HepG2 (cell line): ENCODE measurements around the gene NABP1. TPM values are rescaled to one million over a fixed set of nuclear protein-coding genes. Genes with fewer than 3 reads are reported as not detected.

ENCODE experiments used
- ATF1 ChIP-seq: IDR thresholded peaks from 2 replicates; pipeline ENCODE4 v1.6.1; 2016; ENCODE audit warnings: mild to moderate bottlenecking, control low read depth
- FOXA1 ChIP-seq, 2 experiments: fragments of 450-650 bp in 1 of 2; sonication (generic) in 1 of 2; formaldehyde crosslinking in 1 of 2; IDR thresholded peaks; 2 replicates each; pipeline versions ENCODE4 v1.4.0 to v1.6.1; 2016 to 2020; ENCODE audit warnings: missing genetic modification reagents in 1 of 2
- MAFF ChIP-seq: IDR thresholded peaks from 2 replicates; pipeline ENCODE4 v1.6.1; 2011; ENCODE audit warnings: low read depth, low read length, improper control_type of control experiment
- TEAD2 ChIP-seq: sonication (generic); formaldehyde crosslinking; IDR thresholded peaks from 2 replicates; pipeline ENCODE4 v1.9.0; 2021; ENCODE audit warnings: missing genetic modification reagents
- ZNF720 ChIP-seq: sonication (generic); formaldehyde crosslinking; IDR thresholded peaks from 2 replicates; pipeline ENCODE4 v1.4.0; 2020; ENCODE audit warnings: missing genetic modification reagents
- polyA plus RNA-seq, 8 experiments: library from polyadenylated mRNA; depleted of rRNA in 3 of 8; stranded (reverse) in 7 of 8; unstranded in 1 of 8; fragments of >200 nt; fragmentation: Illumina TruSeq in 4 of 8; extraction: Trizol in 4 of 8; gene quantifications; 2 replicates each; pipeline versions ENCODE4 v1.2.1 to v1.2.3, GENCODE V29; 2011 to 2016; ENCODE audit warnings: low read depth in 4 of 8, missing spikeins in 1 of 8, mixed read lengths in 1 of 8; ENCODE audit not compliant: insufficient read depth in 1 of 8
- total RNA-seq, 5 experiments: library from RNA; depleted of rRNA; stranded (reverse); fragments of >200 nt; fragmentation: Illumina TruSeq; extraction: Trizol; gene quantifications; 2 replicates each; pipeline ENCODE4 v1.2.3, GENCODE V29; 2016; ENCODE audit warnings: low read depth in 1 of 5
- TF ChIP-seq, protein P1 (sequence below): fragments of 450-650 bp; IDR thresholded peaks from 2 replicates; pipeline ENCODE4 v1.6.1; 2017; ENCODE audit warnings: mild to moderate bottlenecking
- TF ChIP-seq, protein P2 (sequence below): sonication (generic); formaldehyde crosslinking; IDR thresholded peaks from 2 replicates; pipeline ENCODE4 v1.9.0; 2022; ENCODE audit warnings: missing genetic modification reagents, mild to moderate bottlenecking, borderline replicate concordance
- TF ChIP-seq, protein P3 (sequence below): IDR thresholded peaks from 2 replicates; pipeline ENCODE4 v1.6.1; 2016; ENCODE audit warnings: mild to moderate bottlenecking, missing biosample characterization, missing genetic modification reagents
- TF ChIP-seq, protein P4 (sequence below): IDR thresholded peaks from 2 replicates; pipeline ENCODE4 v1.6.1; 2016; ENCODE audit warnings: low read depth, missing genetic modification reagents, missing compliant biosample characterization

The NABP1 gene
- total and polyA plus RNA-seq, 2 of the 13 experiments (the other 11 are each of a cell fraction or from before 2014, with no cell fraction given) = 14.9 to 19.8 TPM

DNA sequence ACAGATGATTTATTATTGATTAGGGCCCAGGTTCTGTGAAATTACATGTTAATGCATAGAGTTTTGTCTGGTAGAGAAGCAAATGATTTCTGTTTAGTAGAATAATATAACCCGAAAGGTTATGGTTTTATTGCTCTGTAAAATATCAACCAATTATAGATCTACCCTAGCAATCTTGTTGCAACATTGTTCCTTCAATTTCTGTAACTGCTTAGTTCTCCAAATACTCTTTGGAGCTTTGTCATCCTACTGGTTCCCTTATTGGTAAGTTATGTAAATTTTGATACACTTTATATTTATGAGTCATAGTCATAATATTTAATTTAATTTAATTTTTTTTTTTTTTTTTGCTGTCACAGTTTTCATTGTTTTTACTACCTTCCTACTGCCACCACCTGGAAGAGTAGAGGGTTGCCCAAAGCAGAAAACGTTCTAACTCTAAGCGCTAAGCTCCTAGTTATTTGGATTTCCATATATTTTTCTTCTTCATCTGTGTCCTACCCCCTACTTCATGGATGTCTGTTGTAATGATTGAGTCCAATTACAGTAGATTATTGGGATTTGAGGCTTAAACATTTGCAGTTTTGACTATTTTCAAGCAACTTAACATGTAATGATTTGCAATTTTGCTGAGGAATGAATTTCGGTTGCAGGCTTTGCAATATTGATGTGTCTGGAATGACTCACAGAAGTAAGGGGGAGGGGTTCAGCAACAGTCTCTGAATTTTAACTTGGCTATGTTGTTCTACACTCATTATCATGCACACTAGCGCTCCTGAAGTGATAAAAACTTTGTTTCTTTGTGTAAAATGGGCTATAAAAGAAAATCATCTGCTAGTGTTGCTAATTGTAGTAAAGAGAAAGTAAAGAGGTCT, 51.1 kb downstream of the NABP1 start (continued):
- TF ChIP-seq, protein P1, sequence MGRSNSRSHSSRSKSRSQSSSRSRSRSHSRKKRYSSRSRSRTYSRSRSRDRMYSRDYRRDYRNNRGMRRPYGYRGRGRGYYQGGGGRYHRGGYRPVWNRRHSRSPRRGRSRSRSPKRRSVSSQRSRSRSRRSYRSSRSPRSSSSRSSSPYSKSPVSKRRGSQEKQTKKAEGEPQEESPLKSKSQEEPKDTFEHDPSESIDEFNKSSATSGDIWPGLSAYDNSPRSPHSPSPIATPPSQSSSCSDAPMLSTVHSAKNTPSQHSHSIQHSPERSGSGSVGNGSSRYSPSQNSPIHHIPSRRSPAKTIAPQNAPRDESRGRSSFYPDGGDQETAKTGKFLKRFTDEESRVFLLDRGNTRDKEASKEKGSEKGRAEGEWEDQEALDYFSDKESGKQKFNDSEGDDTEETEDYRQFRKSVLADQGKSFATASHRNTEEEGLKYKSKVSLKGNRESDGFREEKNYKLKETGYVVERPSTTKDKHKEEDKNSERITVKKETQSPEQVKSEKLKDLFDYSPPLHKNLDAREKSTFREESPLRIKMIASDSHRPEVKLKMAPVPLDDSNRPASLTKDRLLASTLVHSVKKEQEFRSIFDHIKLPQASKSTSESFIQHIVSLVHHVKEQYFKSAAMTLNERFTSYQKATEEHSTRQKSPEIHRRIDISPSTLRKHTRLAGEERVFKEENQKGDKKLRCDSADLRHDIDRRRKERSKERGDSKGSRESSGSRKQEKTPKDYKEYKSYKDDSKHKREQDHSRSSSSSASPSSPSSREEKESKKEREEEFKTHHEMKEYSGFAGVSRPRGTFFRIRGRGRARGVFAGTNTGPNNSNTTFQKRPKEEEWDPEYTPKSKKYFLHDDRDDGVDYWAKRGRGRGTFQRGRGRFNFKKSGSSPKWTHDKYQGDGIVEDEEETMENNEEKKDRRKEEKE = no peak
- TF ChIP-seq ATF1 (CRISPR knock-in tag) (no peak), TEAD2 (no peak), FOXA1 (IDR thresholded peaks at IDR 0.05) (no peak), FOXA1 (CRISPR knock-in tag; IDR thresholded peaks at IDR 0.05) (no peak), MAFF (peak; percentile 81), ZNF720 (CRISPR knock-in tag) (no peak)
- TF ChIP-seq, protein P2, sequence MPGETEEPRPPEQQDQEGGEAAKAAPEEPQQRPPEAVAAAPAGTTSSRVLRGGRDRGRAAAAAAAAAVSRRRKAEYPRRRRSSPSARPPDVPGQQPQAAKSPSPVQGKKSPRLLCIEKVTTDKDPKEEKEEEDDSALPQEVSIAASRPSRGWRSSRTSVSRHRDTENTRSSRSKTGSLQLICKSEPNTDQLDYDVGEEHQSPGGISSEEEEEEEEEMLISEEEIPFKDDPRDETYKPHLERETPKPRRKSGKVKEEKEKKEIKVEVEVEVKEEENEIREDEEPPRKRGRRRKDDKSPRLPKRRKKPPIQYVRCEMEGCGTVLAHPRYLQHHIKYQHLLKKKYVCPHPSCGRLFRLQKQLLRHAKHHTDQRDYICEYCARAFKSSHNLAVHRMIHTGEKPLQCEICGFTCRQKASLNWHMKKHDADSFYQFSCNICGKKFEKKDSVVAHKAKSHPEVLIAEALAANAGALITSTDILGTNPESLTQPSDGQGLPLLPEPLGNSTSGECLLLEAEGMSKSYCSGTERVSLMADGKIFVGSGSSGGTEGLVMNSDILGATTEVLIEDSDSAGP = no peak
- TF ChIP-seq, protein P3, sequence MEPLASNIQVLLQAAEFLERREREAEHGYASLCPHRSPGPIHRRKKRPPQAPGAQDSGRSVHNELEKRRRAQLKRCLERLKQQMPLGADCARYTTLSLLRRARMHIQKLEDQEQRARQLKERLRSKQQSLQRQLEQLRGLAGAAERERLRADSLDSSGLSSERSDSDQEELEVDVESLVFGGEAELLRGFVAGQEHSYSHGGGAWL (CRISPR knock-in tag) = no peak
- TF ChIP-seq, protein P4, sequence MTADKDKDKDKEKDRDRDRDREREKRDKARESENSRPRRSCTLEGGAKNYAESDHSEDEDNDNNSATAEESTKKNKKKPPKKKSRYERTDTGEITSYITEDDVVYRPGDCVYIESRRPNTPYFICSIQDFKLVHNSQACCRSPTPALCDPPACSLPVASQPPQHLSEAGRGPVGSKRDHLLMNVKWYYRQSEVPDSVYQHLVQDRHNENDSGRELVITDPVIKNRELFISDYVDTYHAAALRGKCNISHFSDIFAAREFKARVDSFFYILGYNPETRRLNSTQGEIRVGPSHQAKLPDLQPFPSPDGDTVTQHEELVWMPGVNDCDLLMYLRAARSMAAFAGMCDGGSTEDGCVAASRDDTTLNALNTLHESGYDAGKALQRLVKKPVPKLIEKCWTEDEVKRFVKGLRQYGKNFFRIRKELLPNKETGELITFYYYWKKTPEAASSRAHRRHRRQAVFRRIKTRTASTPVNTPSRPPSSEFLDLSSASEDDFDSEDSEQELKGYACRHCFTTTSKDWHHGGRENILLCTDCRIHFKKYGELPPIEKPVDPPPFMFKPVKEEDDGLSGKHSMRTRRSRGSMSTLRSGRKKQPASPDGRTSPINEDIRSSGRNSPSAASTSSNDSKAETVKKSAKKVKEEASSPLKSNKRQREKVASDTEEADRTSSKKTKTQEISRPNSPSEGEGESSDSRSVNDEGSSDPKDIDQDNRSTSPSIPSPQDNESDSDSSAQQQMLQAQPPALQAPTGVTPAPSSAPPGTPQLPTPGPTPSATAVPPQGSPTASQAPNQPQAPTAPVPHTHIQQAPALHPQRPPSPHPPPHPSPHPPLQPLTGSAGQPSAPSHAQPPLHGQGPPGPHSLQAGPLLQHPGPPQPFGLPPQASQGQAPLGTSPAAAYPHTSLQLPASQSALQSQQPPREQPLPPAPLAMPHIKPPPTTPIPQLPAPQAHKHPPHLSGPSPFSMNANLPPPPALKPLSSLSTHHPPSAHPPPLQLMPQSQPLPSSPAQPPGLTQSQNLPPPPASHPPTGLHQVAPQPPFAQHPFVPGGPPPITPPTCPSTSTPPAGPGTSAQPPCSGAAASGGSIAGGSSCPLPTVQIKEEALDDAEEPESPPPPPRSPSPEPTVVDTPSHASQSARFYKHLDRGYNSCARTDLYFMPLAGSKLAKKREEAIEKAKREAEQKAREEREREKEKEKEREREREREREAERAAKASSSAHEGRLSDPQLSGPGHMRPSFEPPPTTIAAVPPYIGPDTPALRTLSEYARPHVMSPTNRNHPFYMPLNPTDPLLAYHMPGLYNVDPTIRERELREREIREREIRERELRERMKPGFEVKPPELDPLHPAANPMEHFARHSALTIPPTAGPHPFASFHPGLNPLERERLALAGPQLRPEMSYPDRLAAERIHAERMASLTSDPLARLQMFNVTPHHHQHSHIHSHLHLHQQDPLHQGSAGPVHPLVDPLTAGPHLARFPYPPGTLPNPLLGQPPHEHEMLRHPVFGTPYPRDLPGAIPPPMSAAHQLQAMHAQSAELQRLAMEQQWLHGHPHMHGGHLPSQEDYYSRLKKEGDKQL (CRISPR knock-in tag) = no peak
